GM12878 (cell line): ENCODE results near the gene ADAMTS17. TPM values are rescaled to one million over a fixed set of nuclear protein-coding genes. Genes with fewer than 3 reads are reported as not detected.

ENCODE experiments used
- ATAC-seq: fragments of 200-7000 bp; cut with Tn5 transposase; 3 replicates; pipeline ENCODE4 v1.9.1; 2020; ENCODE audit warnings: mild to moderate bottlenecking, moderate library complexity
- BruUV-seq: library from RNA; stranded (reverse); fragments of 400-500 nt; replicated peaks from 2 replicates; lab custom pipeline; 2021; lab: Mats Ljungman, UMichigan
- CTCF ChIA-PET: fragments of 300-600 bp; sonication (Branson Sonifier 250); formaldehyde crosslinking; extraction: SDS; loops from one replicate; lab custom pipeline; 2021; ENCODE audit warnings: inconsistent platforms; lab: Yijun Ruan, JAX
- POLR2A ChIA-PET: fragments of 350-600 bp; formaldehyde crosslinking; extraction: SDS; loops from one replicate; lab custom pipeline; 2021; ENCODE audit warnings: inconsistent platforms; lab: Charles Lee
- RAD21 ChIA-PET: fragments of 300-600 bp; sonication (Branson Sonifier 250); formaldehyde crosslinking; loops from one replicate; lab custom pipeline; 2023; ENCODE audit warnings: antibody characterized with exemption; ENCODE audit not compliant: unreplicated experiment; lab: Charles Lee
- SMC1A ChIA-PET: fragments of 300-600 bp; sonication (Branson Sonifier 250); formaldehyde crosslinking; loops from one replicate; lab custom pipeline; 2023; ENCODE audit not compliant: unreplicated experiment, uncharacterized antibody; lab: Charles Lee
- DNase-seq: peaks from one replicate; pipeline ENCODE4 v3.0.0-alpha.2; 2011; ENCODE audit warnings: low read depth, low spot score
- FAIRE-seq: peaks from 3 replicates; lab custom pipeline; 2011; peaks lifted over from hg19 to GRCh38; lab: Jason Lieb, UNC
- H2AFZ ChIP-seq: 2 replicates; pipeline ENCODE4 v1.6.0; 2011; ENCODE audit warnings: low read depth, low read length, control low read depth; ENCODE audit not compliant: control insufficient read depth
- H3K27ac ChIP-seq: 2 replicates; pipeline ENCODE4 v1.5.1; 2011; ENCODE audit warnings: control low read depth; ENCODE audit not compliant: control insufficient read depth, insufficient read depth
- H3K27me3 ChIP-seq, 2 experiments: replicated peaks in 1 of 2; 2 replicates each; pipeline versions ENCODE4 v1.6.0 to v1.6.1; 2011; ENCODE audit warnings: low read length in 1 of 2; ENCODE audit not compliant: control insufficient read depth in 2 of 2, insufficient read depth in 2 of 2
- H3K36me3 ChIP-seq, 2 experiments: 2 replicates each; pipeline ENCODE4 v1.5.1; 2011; ENCODE audit warnings: low read length in 1 of 2; ENCODE audit not compliant: control insufficient read depth in 2 of 2, insufficient read depth in 2 of 2
- H3K4me1 ChIP-seq: 2 replicates; pipeline ENCODE4 v1.6.1; 2011; ENCODE audit warnings: mild to moderate bottlenecking, low read length, moderate library complexity, mixed read lengths; ENCODE audit not compliant: control insufficient read depth, insufficient read depth
- H3K4me2 ChIP-seq: 2 replicates; pipeline ENCODE4 v1.6.0; 2011; ENCODE audit warnings: control low read depth; ENCODE audit not compliant: control insufficient read depth, insufficient read depth
- H3K4me3 ChIP-seq: fragments of 200-600 bp; sonication (generic); 2 replicates; pipeline ENCODE4 v1.5.1; 2016
- H3K79me2 ChIP-seq: 2 replicates; pipeline ENCODE4 v1.6.0; 2011; ENCODE audit warnings: low read length; ENCODE audit not compliant: control insufficient read depth, insufficient read depth
- H3K9ac ChIP-seq: 2 replicates; pipeline ENCODE4 v1.8.0; 2011; ENCODE audit warnings: low read length, control low read depth, mixed read lengths; ENCODE audit not compliant: control insufficient read depth, insufficient read depth
- H3K9me3 ChIP-seq: replicated peaks from 3 replicates; pipeline ENCODE4 v1.5.1; 2011; ENCODE audit warnings: mild to moderate bottlenecking, low read length; ENCODE audit not compliant: control insufficient read depth, insufficient read depth
- H4K20me1 ChIP-seq: 2 replicates; pipeline ENCODE4 v1.6.0; 2011; ENCODE audit not compliant: control insufficient read depth, insufficient read depth
- CBX3 ChIP-seq: fragments of 200-600 bp; sonication (generic); IDR thresholded peaks from 2 replicates; pipeline ENCODE4 v1.6.1; 2016; ENCODE audit warnings: low read depth, borderline replicate concordance
- EED ChIP-seq: sonication (generic); IDR thresholded peaks from 2 replicates; pipeline ENCODE4 v1.6.1; 2016; ENCODE audit warnings: antibody characterized with exemption, low read depth
- HDAC6 ChIP-seq: fragments of 200-600 bp; sonication (generic); IDR thresholded peaks from one replicate; pipeline ENCODE4 v1.8.0; 2017; ENCODE audit warnings: antibody characterized with exemption; ENCODE audit not compliant: unreplicated experiment
- IRF3 ChIP-seq: fragments of 450-650 bp; IDR thresholded peaks from 2 replicates; pipeline ENCODE4 v1.6.1; 2014; ENCODE audit warnings: mild to moderate bottlenecking
- NR2F1 ChIP-seq: fragments of 450-650 bp; conservative IDR thresholded peaks from 2 replicates; pipeline ENCODE4 v1.6.1; 2017; ENCODE audit warnings: mild to moderate bottlenecking
- SP1 ChIP-seq: IDR thresholded peaks from one replicate; pipeline ENCODE4 v1.6.1; 2011; ENCODE audit warnings: low read depth, low read length
- SRF ChIP-seq, 2 experiments: IDR thresholded peaks; 2 replicates each; pipeline ENCODE4 v1.6.1; 2011; ENCODE audit warnings: low read depth in 2 of 2, low read length in 2 of 2, mild to moderate bottlenecking in 1 of 2, moderate library complexity in 1 of 2
- SUPT20H ChIP-seq: IDR thresholded peaks from 2 replicates; pipeline ENCODE4 v1.6.1; 2011; ENCODE audit warnings: low read depth, mild to moderate bottlenecking, low read length, moderate library complexity, borderline replicate concordance; ENCODE audit not compliant: control insufficient read depth
- WRNIP1 ChIP-seq: IDR thresholded peaks from 2 replicates; pipeline ENCODE4 v1.6.1; 2011; ENCODE audit warnings: low read depth, low read length, improper control_type of control experiment, borderline replicate concordance
- WGBS: methylation state at CpG from one replicate; pipeline ENCODE4 v1.1.6; 2016; ENCODE audit warnings: low lambda C conversion rate; ENCODE audit not compliant: insufficient replicate concordance, insufficient coverage; ENCODE audit errors: missing lambda C conversion rate; 5-methylcytosine and 5-hydroxymethylcytosine counted together
- in situ Hi-C: fragments of 300-500 bp; cut with MboI; formaldehyde crosslinking; loops from 9 replicates; pipeline ENCODE4 v1.14.3; 2018; ENCODE audit warnings: mixed read lengths
- intact Hi-C: fragments of 100-400 bp; cut with micrococcal nuclease; formaldehyde crosslinking; loops from one replicate; pipeline ENCODE4 v1.14.2; 2022; ENCODE audit not compliant: unreplicated experiment
- polyA plus RNA-seq, 11 experiments: library from polyadenylated mRNA; depleted of rRNA in 4 of 11; unstranded in 6 of 11; stranded (reverse) in 5 of 11; fragments of >200 nt; fragmentation: Nextera tagmentation in 4 of 11; fragmentation: Illumina TruSeq in 1 of 11; extraction: Ambion mirVana in 4 of 11; extraction: Trizol in 1 of 11; gene quantifications; 1 replicate in 1 of 11; 2 replicates in 10 of 11; pipeline versions ENCODE4 v1.2.1 to v1.2.3, GENCODE V29; 2011 to 2016; ENCODE audit warnings: inconsistent platforms in 2 of 11, missing spikeins in 2 of 11, low read depth in 1 of 11
- total RNA-seq, 4 experiments: library from RNA; depleted of rRNA in 3 of 4; stranded (reverse); fragments of >200 nt in 3 of 4; fragmentation: Illumina TruSeq in 1 of 4; extraction: Trizol in 1 of 4; gene quantifications; 2 replicates each; pipeline versions ENCODE4 v1.2.1 to v1.2.3, GENCODE V29; 2013 to 2021

Gene ADAMTS17
- total and polyA plus RNA-seq, 10 of the 15 experiments (the other 5 are each of a cell fraction or from before 2014, with no cell fraction given), result 0.04 to 0.50 (median 0.10) TPM; not detected in 4

GRCh38 chr15:100052716-100053473, 288.9 kb downstream of the ADAMTS17 start (continued):
- TF ChIP-seq IRF3, result no peak
- TF ChIP-seq HDAC6, result no peak

- in situ Hi-C loops, result no loop called here
- no peak overlapping the region for H3K4me3 ChIP-seq
- H3K27ac ChIP-seq, result no peak overlapping the region
- ChIA-PET CTCF (no interaction called here), RAD21 (interaction anchor here (0.8 kb wide), 1 partner anchor 11 kb away, joined by 3 read pairs; no protein-coding TSS in a partner anchor), POLR2A (no interaction called here), SMC1A (no interaction called here)
- H3K79me2 ChIP-seq, result no peaks in the 10 kb centered on the region
- no peak for FAIRE-seq
- intact Hi-C loops, result no loop called here
- H2AFZ ChIP-seq, result no peak overlapping the region
- TF ChIP-seq CBX3 (no peak), SRF (IDR thresholded peaks at IDR 0.05; ENCODE audit: low read depth in 2 of 2, low read length in 2 of 2) (no peak), SP1 (no peak), SUPT20H (no peak), EED (no peak), WRNIP1 (no peak), NR2F1 (no peak)
- no peak overlapping the region for H3K4me2 ChIP-seq
- no peaks in the 10 kb centered on the region for H4K20me1 ChIP-seq
- no TSS peak for BruUV-seq
- no peaks in the 10 kb centered on the region; the same call in 2 of the 3 replicates for H3K9me3 ChIP-seq
- DNase-seq, result no peak
- H3K36me3 ChIP-seq, result no peaks in the 10 kb centered on the region
- ATAC-seq, result no peak
- no peaks in the 10 kb centered on the region for H3K4me1 ChIP-seq
- H3K27me3 ChIP-seq, result no peaks in the 10 kb centered on the region
- H3K9ac ChIP-seq, result no peak overlapping the region
- WGBS, result 43% methylated on average over 19 of the region's 19 CpGs
Measured at GRCh38 chr15:100050877-100051786, 290.6 kb downstream of the ADAMTS17 start.
